Panc1 (cell line): ENCODE data around the gene LRFN2. TPM values are rescaled to one million over a fixed set of nuclear protein-coding genes. Genes with fewer than 3 reads are reported as not detected.

Source experiments
- ATAC-seq: fragments of 200-7000 bp; cut with Tn5 transposase; 2 replicates; pipeline ENCODE4 v1.9.1; 2020; ENCODE audit warnings: mild to moderate bottlenecking, moderate library complexity
- BruUV-seq: library from RNA; stranded (reverse); fragments of 400-500 nt; replicated peaks from 2 replicates; lab custom pipeline; 2021; lab: Mats Ljungman, UMichigan
- CTCF ChIA-PET: fragments of 300-600 bp; sonication (Branson Sonifier 250); formaldehyde crosslinking; loops from one replicate; lab custom pipeline; 2022; ENCODE audit warnings: antibody characterized with exemption; lab: Charles Lee
- POLR2A ChIA-PET: fragments of 300-600 bp; sonication (Branson Sonifier 250); formaldehyde crosslinking; loops from one replicate; lab custom pipeline; 2022; ENCODE audit warnings: antibody characterized with exemption; lab: Charles Lee
- DNase-seq: peaks from one replicate; pipeline ENCODE4 v3.0.0-alpha.2; 2010; ENCODE audit warnings: low read depth, low spot score
- H3K27ac ChIP-seq: 2 replicates; pipeline ENCODE4 v1.5.1; 2011; ENCODE audit warnings: mild to moderate bottlenecking, low read length, inconsistent platforms
- H3K27me3 ChIP-seq: fragments of 200-500 bp; sonication (Bioruptor generic); 2 replicates; pipeline ENCODE4 v1.6.0; 2014; ENCODE audit warnings: low read length, inconsistent platforms; ENCODE audit not compliant: control insufficient read depth, insufficient read depth
- H3K36me3 ChIP-seq: fragments of 200-500 bp; sonication (Bioruptor generic); 2 replicates; pipeline ENCODE4 v1.5.1; 2014; ENCODE audit warnings: inconsistent platforms, mild to moderate bottlenecking, low read length, moderate library complexity; ENCODE audit not compliant: control insufficient read depth, insufficient read depth
- H3K4me1 ChIP-seq: 2 replicates; pipeline ENCODE4 v1.5.1; 2011; ENCODE audit warnings: inconsistent platforms, mild to moderate bottlenecking, low read length, moderate library complexity; ENCODE audit not compliant: control insufficient read depth, insufficient read depth
- H3K4me3 ChIP-seq, 2 experiments: 2 replicates each; pipeline ENCODE4 v1.5.1; 2011 to 2012; ENCODE audit warnings: low read depth in 2 of 2, low read length in 2 of 2, mild to moderate bottlenecking in 2 of 2, inconsistent platforms in 1 of 2, moderate library complexity in 1 of 2
- H3K9me3 ChIP-seq: fragments of 200-500 bp; sonication (Bioruptor generic); 2 replicates; pipeline ENCODE4 v1.5.1; 2014; ENCODE audit warnings: low read depth, mild to moderate bottlenecking, inconsistent platforms, low read length, moderate library complexity; ENCODE audit not compliant: control insufficient read depth, insufficient read depth
- POLR2AphosphoS5 ChIP-seq: IDR thresholded peaks from 2 replicates; pipeline ENCODE4 v1.6.1; 2012; ENCODE audit warnings: mild to moderate bottlenecking, low read depth, low read length, moderate library complexity
- SIN3A ChIP-seq: IDR thresholded peaks from 2 replicates; pipeline ENCODE4 v1.6.1; 2012; ENCODE audit warnings: low read depth, mild to moderate bottlenecking, low read length, moderate library complexity, borderline replicate concordance; ENCODE audit not compliant: insufficient read depth
- TCF7L2 ChIP-seq: IDR thresholded peaks from 2 replicates; pipeline ENCODE4 v1.6.1; 2011; ENCODE audit warnings: mild to moderate bottlenecking, low read depth, low read length, inconsistent platforms
- in situ Hi-C: cut with HindIII; loops from 2 replicates; pipeline ENCODE4 v1.10.0; 2016; ENCODE audit warnings: low sequenced_read_pairs, low pct_unique_long_range_greater_than_20kb
- intact Hi-C: fragments of 100-400 bp; cut with micrococcal nuclease; formaldehyde crosslinking; loops from one replicate; pipeline ENCODE4 v1.10.0; 2022; ENCODE audit not compliant: unreplicated experiment
- total RNA-seq: library from RNA; stranded (reverse); gene quantifications from one replicate; pipeline ENCODE4 v1.2.1, GENCODE V29; 2021; ENCODE audit not compliant: unreplicated experiment
- TF ChIP-seq, protein P1 (sequence below): fragments of 450-650 bp; IDR thresholded peaks from 2 replicates; pipeline ENCODE4 v1.5.1; 2017; ENCODE audit warnings: mild to moderate bottlenecking
- TF ChIP-seq, protein P2 (sequence below), 2 experiments: IDR thresholded peaks; 2 replicates each; pipeline ENCODE4 v1.6.1; 2011 to 2012; ENCODE audit warnings: low read depth in 2 of 2, control low read depth in 1 of 2, low read length in 1 of 2, mild to moderate bottlenecking in 1 of 2, moderate library complexity in 1 of 2; ENCODE audit not compliant: insufficient read depth in 1 of 2

The LRFN2 gene
- total RNA-seq, 1 experiment from 2014 or later, result 0.05 TPM

DNA sequence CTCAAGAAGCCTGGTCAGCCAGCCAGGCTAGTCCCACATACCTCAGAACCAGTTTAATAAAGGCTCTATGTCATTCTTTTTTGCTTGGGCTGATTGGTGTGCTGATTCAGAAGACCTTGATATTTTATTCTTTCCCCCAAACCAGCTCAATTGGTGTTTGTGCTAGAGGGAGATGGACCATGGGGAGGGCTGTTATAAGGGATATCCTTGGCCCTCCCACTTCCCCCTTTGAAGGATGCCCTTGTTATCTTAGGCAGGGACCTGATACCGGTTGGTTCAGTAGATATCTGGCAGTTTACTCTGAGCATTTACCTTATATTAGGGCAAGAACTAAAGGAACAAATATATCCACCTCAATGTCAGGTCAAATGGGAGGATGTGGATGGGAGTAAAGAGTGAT, 207.4 kb downstream of the LRFN2 start:
- H3K9me3 ChIP-seq, result no peaks in the 10 kb centered on the region
- ATAC-seq (no peak), DNase-seq (no peak)
- no peak for TF ChIP-seq SIN3A
- TF ChIP-seq, protein P1, sequence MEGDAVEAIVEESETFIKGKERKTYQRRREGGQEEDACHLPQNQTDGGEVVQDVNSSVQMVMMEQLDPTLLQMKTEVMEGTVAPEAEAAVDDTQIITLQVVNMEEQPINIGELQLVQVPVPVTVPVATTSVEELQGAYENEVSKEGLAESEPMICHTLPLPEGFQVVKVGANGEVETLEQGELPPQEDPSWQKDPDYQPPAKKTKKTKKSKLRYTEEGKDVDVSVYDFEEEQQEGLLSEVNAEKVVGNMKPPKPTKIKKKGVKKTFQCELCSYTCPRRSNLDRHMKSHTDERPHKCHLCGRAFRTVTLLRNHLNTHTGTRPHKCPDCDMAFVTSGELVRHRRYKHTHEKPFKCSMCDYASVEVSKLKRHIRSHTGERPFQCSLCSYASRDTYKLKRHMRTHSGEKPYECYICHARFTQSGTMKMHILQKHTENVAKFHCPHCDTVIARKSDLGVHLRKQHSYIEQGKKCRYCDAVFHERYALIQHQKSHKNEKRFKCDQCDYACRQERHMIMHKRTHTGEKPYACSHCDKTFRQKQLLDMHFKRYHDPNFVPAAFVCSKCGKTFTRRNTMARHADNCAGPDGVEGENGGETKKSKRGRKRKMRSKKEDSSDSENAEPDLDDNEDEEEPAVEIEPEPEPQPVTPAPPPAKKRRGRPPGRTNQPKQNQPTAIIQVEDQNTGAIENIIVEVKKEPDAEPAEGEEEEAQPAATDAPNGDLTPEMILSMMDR, result no peak
- ChIA-PET POLR2A (no interaction called here), CTCF (no interaction called here)
- BruUV-seq, result no TSS peak
- no peak overlapping the region for H3K4me3 ChIP-seq
- intact Hi-C loops (no loop called here), in situ Hi-C loops (no loop called here)
- H3K36me3 ChIP-seq, result no peaks in the 10 kb centered on the region
- H3K27me3 ChIP-seq, result no peaks in the 10 kb centered on the region; the same call in 1 of the 2 replicates
- H3K4me1 ChIP-seq, result no peaks in the 10 kb centered on the region
- H3K27ac ChIP-seq, result no peak overlapping the region

DNA sequence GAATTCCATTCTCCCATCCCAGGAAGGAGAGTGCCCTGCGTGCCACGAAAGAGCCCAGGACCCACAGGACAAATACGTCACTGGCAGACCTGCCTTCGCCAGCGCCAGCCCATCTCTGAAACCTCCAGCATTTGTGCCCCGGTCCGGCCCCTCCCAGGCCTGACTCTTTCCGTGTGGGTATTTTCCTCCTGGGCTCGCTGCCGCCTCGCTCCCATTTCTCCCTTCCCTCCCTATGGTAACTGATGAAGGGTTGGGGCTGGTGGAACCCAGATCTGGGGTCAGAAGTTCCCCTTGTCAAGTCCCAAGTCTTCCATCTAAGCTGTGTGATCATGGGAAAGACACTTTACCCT, 208.5 kb downstream of the LRFN2 start:
- ChIA-PET POLR2A (no interaction called here), CTCF (interaction anchor here (0.6 kb wide), 1 partner anchor 447 kb away, joined by 5 read pairs; no protein-coding TSS in a partner anchor)
- Histone ChIP-seq H3K4me1 (no peaks in the 10 kb centered on the region), H3K4me3 (no peak overlapping the region), H3K9me3 (no peaks in the 10 kb centered on the region), H3K27me3 (no peaks in the 10 kb centered on the region), H3K36me3 (no peaks in the 10 kb centered on the region), H3K27ac (no peak overlapping the region)
- in situ Hi-C loops (no loop called here), intact Hi-C loops (no loop called here)
- no peak for ATAC-seq
- BruUV-seq, result no TSS peak
- no peak for DNase-seq
- TF ChIP-seq POLR2AphosphoS5, result no peak

DNA sequence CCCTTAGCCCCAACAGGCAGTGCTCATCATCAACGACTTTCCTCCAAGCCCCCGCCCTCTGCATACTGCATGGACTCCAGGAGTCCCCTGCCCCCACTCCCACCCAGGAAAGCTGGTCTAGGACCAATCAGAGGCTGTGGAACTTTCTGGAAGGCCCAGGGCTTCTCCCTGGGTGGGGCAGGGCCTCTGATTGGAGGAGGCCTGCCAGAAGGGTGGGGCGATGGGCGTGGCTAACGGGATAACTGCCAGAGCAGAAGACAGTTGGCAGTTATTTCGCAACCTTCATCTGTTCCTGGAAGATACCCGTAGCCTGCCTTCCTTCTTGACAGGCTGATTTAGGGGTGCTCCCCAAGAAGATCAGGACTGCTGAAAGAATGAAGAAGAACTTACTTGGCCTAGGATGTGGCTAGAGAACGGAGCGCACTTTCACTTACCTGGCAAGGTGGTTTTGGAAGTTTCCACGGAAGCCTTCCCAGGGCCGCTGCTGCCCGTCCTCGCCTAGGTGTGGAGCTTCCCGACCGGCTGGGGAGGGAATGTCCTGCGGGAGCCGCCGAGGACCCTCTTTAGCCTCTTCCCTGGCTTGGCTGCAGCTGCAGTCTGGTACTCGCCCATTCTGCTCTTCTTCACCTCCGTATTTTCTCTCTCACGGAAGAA, 209.0 kb downstream of the LRFN2 start:
- intact Hi-C loops, result no loop called here
- no peaks in the 10 kb centered on the region for H3K27me3 ChIP-seq
- H3K9me3 ChIP-seq, result no peaks in the 10 kb centered on the region
- H3K4me1 ChIP-seq, result no peaks in the 10 kb centered on the region
- ChIA-PET POLR2A (no interaction called here), CTCF (no interaction called here)
- no peak for ATAC-seq
- DNase-seq, result no peak
- no peak overlapping the region for H3K4me3 ChIP-seq
- no peak for TF ChIP-seq POLR2AphosphoS5
- TF ChIP-seq SIN3A, result no peak
- TF ChIP-seq, protein P2, sequence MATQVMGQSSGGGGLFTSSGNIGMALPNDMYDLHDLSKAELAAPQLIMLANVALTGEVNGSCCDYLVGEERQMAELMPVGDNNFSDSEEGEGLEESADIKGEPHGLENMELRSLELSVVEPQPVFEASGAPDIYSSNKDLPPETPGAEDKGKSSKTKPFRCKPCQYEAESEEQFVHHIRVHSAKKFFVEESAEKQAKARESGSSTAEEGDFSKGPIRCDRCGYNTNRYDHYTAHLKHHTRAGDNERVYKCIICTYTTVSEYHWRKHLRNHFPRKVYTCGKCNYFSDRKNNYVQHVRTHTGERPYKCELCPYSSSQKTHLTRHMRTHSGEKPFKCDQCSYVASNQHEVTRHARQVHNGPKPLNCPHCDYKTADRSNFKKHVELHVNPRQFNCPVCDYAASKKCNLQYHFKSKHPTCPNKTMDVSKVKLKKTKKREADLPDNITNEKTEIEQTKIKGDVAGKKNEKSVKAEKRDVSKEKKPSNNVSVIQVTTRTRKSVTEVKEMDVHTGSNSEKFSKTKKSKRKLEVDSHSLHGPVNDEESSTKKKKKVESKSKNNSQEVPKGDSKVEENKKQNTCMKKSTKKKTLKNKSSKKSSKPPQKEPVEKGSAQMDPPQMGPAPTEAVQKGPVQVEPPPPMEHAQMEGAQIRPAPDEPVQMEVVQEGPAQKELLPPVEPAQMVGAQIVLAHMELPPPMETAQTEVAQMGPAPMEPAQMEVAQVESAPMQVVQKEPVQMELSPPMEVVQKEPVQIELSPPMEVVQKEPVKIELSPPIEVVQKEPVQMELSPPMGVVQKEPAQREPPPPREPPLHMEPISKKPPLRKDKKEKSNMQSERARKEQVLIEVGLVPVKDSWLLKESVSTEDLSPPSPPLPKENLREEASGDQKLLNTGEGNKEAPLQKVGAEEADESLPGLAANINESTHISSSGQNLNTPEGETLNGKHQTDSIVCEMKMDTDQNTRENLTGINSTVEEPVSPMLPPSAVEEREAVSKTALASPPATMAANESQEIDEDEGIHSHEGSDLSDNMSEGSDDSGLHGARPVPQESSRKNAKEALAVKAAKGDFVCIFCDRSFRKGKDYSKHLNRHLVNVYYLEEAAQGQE (IDR thresholded peaks at IDR 0.05; ENCODE audit: insufficient read depth in 1 of 2, low read depth in 2 of 2, low read length in 1 of 2), result no peak
- no peak for TF ChIP-seq TCF7L2
- TF ChIP-seq, protein P1, result no peak
- BruUV-seq, result no TSS peak
- H3K36me3 ChIP-seq, result no peaks in the 10 kb centered on the region
- no peak overlapping the region for H3K27ac ChIP-seq
- in situ Hi-C loops, result no loop called here
